ENCODE results near the gene AMOTL2. TPM values are rescaled to one million over a fixed set of nuclear protein-coding genes. Genes with fewer than 3 reads are reported as not detected.

AMOTL2 gene
- total RNA-seq, 1 donor, result 65.0 TPM

- TF ChIP-seq, protein P1, sequence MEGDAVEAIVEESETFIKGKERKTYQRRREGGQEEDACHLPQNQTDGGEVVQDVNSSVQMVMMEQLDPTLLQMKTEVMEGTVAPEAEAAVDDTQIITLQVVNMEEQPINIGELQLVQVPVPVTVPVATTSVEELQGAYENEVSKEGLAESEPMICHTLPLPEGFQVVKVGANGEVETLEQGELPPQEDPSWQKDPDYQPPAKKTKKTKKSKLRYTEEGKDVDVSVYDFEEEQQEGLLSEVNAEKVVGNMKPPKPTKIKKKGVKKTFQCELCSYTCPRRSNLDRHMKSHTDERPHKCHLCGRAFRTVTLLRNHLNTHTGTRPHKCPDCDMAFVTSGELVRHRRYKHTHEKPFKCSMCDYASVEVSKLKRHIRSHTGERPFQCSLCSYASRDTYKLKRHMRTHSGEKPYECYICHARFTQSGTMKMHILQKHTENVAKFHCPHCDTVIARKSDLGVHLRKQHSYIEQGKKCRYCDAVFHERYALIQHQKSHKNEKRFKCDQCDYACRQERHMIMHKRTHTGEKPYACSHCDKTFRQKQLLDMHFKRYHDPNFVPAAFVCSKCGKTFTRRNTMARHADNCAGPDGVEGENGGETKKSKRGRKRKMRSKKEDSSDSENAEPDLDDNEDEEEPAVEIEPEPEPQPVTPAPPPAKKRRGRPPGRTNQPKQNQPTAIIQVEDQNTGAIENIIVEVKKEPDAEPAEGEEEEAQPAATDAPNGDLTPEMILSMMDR (IDR thresholded peaks at IDR 0.05; ENCODE audit: insufficient read depth, low read length), result no peak
- no peak for DNase-seq (ENCODE audit: low read depth)
- H3K4me3 ChIP-seq (ENCODE audit: low read depth, low read length), result no peak overlapping the region
These were observed 2.7 kb upstream of the AMOTL2 start for GRCh38 chr3:134376786-134377426.

DNA sequence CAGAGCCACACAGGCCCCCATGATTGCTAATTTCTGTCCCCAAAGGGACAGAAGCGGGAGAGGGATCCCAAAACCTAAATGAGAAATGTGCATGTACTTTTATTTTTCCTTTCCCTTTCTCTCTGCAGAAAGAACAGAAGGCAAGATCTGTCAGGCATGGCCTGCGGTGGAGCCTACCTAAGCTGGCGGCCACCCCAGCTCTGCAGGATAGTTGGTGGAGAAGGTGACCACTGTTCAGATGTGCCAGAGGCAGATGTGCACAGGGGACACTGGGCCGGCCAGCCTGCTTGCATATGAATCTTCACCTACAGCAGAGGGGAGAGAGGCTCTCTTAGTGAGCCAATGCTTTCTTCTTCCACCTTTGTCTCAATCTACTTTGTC is 2.1 kb upstream of the AMOTL2 start:
- DNase-seq (ENCODE audit: low read depth), result no peak
- TF ChIP-seq, protein P1 (IDR thresholded peaks at IDR 0.05; ENCODE audit: insufficient read depth, low read length), result no peak
- H3K4me3 ChIP-seq (ENCODE audit: low read depth, low read length), result no peak overlapping the region

DNA sequence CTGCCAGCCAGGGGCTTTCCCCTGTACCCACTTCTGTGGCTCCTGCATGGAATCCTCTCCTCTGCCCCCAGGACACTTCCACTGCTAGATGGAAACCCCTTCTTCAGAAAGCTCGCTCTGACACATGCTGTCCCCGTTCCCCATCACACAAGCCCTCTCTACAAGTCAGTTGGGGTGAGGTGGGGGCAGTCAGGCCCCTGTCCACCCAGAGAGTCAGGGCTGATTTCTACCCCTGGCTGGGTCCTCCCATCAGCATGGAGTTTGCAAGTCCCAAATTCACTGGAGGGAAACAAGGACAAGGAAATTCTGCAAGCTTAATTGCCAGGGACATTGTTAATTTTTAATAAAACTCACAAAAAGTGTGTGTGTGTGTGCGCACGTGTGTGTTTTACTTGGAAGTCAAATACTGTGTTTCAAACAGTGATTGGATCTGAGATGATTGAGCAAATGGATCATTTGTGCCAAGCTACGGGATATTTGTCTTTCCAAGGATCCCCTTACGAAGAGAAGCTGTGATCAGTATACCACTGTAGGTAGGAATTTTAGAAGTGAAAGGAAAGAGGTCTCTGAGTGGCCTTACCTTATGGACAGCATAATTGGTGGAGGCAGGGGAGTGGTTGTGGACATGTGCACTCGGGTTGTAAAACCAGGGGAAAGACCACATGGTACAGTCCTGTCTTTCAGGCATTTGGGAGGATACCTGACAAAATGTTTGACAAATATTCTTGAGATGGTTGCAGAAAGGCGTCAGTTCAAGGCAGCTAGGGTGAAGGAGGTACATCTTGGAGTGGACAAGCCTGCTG is 1.5 kb upstream of the AMOTL2 start:
- TF ChIP-seq, protein P1 (IDR thresholded peaks at IDR 0.05; ENCODE audit: insufficient read depth, low read length), result no peak
- no peak for DNase-seq (ENCODE audit: low read depth)

DNA sequence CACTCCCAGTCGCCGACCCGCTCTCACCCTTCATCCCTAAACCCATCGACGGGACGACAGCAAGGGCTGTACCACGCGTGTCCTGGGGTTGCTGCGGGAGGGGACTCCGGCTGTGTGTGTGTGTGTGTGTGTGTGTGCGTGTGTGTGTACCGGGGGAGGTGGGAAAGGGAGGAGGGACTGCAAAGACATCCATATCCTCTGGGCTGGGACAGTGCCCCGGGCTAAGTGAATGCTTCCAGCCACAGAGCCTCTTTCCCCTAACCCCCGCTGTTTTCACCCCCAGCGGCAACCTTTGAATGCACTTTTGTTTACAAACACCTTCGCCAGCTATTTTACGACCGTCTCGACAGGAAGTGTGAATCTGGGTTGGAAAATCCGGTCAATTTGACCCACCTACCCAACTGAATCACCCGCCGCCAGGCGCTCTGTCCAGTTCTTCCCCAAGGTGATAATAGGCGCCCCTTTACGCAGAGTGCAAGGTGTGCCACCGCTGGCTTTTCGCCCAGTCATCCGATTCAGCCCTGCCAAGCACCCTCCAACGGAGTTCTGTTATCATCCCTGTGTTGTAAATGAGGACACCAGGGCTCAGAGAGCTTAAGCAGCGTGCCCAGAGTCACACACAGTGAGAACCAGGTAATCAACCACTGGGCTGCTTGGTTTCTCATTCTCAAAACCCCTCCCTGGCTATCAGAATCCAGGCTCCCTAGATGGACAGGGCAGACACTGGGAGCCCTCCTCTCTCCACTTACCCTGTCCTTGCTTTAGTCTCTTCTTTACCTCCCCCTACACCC is 739 bp upstream of the AMOTL2 start:
- H3K4me3 ChIP-seq (ENCODE audit: low read depth, low read length), result peak overlapping the region; percentile 97
- DNase-seq (ENCODE audit: low read depth), result no peak
- TF ChIP-seq, protein P1 (IDR thresholded peaks at IDR 0.05; ENCODE audit: insufficient read depth, low read length), result no peak

More for the DNA sequence above, 1.5 kb upstream of the AMOTL2 start:
- no peak overlapping the region for H3K4me3 ChIP-seq (ENCODE audit: low read depth, low read length)

DNA sequence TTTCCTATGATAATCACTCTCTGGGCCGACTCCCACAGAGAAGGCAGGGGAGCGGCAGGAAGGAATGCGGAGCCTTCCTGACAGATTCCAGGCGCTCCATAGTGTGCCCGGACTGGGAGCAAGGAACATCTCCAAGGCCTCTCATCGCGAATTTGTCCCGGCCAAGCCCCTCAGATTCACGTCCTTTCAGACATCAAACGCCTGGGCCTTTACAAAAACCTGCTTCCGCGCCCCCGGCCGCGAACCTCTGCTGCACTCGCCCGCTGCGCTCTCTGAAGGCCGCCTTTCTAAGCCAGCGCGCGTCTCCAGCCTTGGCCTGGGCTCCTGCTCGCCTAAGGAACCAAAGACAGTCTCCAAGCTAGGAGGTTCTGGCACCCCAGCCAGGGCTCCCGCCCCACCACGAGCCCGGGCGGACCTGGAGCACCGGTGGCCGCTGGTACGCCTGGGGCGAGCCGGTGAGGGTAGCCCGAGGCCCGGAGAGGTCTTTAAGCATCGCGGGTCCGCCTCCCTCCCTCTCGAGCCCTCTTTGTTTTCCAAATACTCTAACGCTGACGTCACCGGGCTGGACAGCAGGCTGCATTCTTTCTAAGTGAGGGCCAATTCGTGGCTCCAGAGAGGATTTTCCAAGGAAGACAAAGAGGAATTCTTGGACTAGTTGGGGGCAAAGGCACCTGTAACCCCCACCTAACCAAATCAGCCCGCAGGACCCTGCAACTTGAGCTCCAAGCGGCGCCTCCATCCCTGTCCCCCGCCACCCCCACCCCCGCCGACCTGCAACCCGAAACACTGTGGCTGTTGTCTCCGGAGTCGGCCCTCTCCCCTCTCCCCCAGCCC is 759 bp downstream of the AMOTL2 start:
- peak; percentile 96 for DNase-seq (ENCODE audit: low read depth)
- TF ChIP-seq, protein P1 (IDR thresholded peaks at IDR 0.05; ENCODE audit: insufficient read depth, low read length), result no peak
- peak overlapping the region; percentile 97 for H3K4me3 ChIP-seq (ENCODE audit: low read depth, low read length)
